HG03354 (cell line): ENCODE measurements around the gene OGFRL1.
A peak's percentile ranks its signal among the peaks of the same experiment; 100 is the strongest.
"Not testable (repeated sequence)": the region's sequence is repeated elsewhere in the genome, so short reads cannot be mapped to it uniquely, and the experiment has no call there.

Source experiments
- ATAC-seq: cut with Tn5 transposase; IDR thresholded peaks from one replicate; pipeline ENCODE4 v1.9.1; 2021; ENCODE audit warnings: mild to moderate bottlenecking; ENCODE audit not compliant: unreplicated experiment, poor library complexity, severe bottlenecking

Gene OGFRL1

DNA sequence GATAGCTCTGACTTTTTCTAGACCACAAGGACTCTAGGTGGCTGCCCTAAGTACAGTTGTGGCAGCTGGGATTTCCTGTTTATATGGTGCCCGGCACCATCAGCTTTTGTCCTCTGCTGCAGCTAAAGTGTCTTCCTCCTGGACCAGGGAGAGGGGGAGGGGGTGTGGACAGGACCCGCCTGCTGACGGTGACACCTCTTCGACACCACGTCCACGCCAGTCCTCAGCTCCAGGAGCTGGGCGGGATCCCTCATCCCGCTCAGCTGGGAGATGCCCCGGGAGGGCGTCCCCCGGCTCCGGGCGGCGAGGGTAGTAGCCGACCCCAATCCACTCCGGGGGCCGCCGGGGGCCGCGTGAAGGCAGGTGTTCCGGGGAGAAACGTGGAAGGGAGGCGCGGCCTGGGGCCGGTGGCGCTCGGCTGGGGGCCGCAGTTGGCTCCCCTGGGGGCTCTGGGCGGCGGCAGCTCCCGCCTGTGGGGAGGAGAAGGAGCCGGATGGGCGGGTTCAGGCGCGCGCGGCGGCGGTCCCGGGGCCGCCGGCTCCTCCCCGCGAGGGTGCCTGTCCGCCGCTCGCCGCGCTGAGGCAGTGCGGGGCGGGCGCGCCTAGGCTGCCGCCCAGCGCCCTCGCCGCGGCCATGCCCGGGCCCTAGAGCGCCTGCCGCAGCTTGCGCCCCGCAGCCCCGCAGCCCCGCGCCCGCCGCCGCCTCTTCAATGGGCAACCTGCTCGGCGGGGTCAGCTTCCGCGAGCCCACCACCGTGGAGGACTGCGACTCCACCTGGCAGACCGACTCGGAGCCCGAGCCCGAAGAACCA, at the start of gene OGFRL1:
TSS of gene OGFRL1 (plus strand) at position 584 of the 811 bp plus-strand sequence. CDS start at position 710, 126 bp downstream.
- ATAC-seq: peak; percentile 82

DNA sequence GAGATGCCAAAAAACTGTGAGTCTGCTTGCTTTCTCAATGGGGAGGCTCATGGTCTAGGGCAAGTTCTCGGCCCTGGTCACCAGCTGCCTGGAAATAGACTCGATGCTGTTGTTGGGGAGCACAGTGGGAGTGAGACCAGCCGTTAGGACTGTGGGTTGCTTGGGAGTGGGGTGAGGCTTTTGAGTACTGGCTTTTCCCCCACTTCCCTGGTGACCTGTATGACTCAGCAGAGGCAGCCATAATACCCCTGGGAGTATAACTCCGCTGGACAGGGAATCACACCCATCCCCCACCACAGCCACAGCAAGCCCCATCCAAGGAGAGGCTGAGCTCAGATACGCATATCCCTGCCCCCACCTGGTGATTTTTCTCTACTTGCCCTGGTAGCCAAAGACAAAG, 48.9 kb upstream of the OGFRL1 start:
- ATAC-seq: no peak

DNA sequence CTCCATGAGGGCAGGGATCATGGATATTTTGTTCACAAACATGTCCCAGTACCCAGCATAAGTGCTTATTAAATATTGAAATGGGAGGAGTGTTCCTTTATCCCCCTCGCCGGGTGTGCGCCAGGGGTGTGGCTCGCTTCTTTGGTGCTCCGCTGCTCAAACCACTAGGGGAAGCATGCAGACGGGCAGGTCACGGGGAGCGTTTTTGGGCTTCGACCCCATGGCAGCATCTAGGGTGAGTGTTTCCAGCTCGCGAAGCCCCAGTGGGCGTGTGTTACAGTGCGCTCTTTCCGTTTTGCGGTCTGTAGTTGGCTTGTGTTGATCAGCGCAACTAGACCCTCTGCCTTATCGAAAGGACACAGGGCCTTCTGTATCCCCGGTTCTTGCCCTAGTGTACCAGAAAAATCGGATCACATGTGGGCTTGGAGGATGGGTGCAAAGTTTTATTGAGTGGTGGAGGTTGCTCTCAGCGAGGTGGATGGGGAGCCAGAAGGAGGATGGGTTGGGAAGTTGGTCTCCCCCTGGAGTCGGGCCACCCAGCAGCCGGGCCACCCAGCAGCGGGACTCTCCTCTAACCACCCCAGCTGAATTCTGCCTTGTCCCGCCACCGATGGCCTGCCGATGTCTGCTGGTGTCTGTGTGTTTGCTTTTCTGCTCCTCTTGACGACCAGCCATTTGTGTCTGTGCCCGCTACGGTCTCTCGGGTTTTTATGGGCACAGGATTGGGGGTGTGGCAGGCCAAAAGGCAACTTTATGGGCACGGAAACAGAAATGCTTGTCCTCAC, 43.2 kb upstream of the OGFRL1 start:
- no peak for ATAC-seq

DNA sequence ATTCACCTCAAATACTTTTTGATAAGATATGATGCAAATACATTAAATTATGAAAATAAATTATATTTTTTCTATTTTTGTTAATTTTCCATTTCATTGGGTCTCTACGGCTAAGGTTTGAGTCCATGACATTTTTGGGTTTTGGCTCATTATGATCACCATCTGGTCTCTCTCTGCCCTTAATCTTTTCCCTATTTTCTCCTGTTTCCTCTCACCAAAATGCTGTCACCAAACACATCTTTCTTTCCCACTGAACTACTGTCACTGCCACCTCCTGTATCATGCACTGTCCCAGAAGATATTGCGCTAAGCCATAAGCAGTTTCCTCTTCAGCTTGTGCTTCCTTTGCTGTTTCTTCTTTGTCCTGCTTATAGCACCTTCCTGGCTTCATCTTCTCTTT, 42.0 kb upstream of the OGFRL1 start:
- ATAC-seq: no peak

DNA sequence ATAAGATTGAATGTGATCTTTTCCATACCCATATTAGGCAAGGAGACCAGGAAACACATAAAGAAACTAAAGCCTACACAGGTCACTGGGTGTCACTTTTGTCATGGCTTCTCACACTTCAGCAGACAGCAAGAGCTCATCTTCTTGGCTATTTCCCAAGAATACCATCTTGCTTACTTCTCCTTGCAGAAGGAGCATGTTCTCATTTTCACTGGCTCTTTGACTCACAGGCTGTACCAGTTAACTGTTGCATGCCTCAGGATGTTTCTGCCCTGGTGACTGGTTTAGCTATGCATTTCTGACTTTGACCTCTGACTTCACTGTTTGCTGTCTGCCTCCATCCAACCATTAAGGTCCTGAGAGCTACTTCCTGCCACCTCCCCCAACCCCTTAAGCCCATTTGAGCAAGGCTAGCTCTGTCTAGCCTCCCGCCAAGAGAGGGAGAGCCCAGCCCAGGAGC, 40.3 kb upstream of the OGFRL1 start:
- ATAC-seq: peak; percentile 85

DNA sequence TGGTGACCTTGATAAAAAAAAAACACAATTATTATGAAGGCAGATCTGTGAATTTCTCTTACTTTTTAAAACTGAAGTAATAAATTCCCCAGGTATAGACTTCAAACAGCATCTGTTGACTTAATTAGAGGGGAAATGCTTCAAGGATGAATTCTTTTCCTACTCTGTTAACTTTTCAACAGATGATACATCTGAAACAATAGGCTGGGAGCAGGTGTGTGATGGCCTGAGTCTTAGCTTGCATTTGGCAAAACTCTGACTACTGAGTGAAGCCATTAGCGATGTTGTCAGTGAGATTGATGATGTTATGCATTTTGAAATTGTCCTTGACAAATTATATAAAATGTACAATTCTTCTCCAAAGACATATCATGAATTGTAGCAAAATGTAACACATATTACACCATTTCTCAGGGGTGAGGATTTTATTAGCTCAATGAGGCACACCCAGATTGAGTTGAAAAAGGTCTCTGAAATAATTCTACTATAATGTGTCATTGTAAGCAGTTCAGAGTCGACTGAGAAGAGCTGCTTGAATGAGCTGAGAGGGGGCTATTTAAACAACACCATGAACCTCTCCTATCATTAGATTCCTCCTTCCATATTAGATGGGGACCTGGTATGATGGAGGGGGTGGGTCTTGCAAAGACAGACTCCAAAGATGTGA, 39.6 kb upstream of the OGFRL1 start:
- no peak for ATAC-seq

DNA sequence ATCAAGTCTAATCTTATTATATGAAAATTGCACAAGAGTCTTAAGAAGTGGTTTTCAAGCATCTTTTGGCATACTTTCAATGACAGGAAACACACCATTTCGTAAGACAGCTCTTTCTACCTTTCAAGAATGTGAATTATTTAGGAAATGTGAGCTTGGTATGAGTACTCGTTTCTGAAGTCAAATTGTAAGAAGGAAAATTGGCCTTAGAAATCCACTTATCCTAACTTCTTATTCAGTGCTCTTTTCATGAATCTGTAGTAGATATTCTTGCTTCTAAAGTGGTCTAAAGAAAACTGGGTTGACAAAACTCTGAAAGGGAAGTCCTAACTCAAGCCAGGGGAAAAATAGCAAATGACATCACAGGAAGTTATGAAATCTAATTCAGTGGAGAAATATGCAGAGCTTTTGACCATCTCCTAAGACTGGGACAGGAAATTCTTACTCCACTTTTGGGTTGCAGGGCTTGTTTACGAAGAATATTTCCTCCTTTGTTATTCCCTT, 38.5 kb upstream of the OGFRL1 start:
- ATAC-seq: no peak

DNA sequence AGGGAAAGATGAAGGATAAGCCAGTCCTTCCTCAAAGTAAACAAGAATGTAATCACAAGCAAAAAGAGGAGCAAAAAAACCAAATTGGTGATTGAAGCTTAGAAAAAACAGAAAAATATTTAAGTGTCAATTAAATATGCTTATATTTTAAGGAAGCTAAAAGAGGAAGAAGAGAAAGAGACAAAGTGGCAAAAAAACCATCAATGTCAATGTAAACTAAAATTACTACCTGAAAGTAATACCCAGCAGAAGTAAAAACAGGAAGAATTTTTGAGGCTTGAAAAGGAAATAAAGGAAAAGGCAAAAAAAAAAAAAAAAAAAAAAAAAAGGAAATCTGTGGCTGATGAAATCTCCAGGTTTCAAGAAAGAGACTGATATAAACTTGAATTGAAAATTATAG, 36.2 kb upstream of the OGFRL1 start:
- ATAC-seq: no peak

DNA sequence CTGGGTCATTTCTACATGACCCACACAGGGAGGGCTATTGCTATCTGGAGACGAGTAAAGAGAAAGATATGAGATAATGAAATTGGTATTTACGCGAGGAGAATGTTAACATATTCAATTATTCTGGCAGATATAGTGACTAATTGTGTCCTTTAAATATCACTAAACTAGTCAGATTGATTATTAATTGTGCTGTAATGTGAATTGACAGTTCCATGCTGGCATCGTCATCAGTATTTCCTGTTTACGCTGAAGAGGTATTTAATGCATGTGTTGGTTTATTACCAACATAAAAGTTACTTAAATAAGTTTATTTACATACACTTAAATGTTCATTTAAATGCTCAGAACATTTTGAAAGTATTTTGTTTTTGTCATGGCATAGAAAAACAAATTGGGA, 35.7 kb upstream of the OGFRL1 start:
- ATAC-seq: no peak

DNA sequence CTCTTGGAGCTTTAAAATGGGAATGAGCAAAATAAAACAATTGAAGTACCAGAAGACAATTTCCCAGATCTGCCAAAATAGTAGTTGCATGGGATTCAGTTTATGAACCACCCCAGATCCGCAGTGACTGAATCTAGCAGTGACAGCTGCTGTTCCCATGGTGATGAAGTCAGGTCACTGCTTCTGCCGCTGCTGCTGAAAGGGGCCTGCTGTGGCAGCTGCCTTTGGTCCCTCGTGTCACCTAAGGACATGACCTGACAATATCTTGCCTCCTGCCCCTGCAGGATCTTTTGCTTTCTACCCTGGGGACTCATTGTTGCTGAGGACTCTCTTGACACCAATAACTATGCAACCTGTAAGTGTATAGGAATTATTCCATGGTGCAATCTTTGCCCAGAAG, 34.3 kb upstream of the OGFRL1 start:
- ATAC-seq: no peak

DNA sequence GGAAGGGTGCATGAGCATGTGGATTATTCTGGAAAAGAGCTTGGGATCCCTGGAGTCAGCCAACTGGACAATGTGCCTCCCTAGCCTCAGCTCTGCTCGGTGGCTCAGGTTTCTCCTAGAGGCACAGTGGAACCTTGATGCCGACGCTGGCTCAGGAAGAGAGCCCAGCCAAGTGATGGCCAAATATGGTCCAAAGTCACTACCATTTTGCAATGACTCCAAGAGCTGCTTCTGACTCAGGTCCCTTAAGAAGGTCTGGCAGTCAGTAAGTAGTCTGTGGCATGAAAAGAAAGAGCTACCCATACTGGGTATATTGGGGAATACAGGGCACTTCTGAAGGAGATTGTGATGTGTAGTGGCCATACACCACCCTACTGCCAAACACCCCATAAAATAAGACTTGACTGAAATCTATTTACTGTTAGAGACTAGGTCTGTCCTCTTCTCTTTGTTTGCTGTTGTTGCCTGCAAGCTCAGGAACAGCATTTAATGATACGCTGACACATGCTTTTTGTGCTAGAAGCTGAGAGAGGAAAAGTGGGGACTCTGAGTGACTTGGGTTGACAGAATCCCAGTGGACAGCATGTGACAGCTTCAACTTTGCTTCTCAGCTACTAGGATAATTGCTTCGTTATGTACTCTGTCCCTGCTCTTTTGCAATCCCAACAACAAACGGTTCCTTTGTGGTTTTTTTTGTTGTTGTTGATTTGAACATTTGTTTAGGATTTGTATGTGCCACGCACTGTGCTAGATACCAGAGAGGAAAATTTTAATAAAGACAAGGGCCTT, 30.3 kb upstream of the OGFRL1 start:
- ATAC-seq: no peak

DNA sequence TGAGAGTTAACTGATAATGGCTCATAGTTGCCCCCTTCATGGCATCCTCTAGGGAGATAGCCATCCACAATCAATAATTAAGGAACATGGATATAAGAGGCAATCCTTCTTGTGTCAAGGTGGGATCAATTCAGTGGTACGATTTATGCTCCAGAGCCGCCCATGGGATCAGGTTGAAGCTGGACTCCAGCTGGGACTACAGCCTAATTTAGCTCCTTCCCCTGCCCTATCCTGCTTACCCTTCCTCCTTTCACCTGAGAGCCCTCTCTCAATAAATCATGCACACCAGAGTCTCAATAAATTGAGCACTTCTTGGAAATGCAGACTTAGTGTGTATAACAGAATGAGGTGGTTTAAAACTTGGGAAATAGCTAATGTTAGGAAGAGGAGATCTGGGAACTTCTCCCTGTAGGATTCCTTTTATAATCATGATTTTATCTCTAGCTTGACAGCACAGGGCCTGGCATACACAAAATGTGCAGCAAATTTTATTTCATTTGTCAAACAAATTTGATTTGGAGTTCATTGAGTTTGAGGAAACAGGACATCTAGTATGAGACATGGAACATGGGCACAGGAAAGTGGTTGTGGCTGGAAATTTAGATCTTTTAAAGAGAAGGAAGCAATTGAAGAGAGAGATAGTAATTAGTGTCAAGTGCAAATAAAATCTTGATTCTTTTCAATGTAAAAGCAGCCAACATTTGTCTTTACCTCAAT, 28.6 kb upstream of the OGFRL1 start:
- no peak for ATAC-seq

DNA sequence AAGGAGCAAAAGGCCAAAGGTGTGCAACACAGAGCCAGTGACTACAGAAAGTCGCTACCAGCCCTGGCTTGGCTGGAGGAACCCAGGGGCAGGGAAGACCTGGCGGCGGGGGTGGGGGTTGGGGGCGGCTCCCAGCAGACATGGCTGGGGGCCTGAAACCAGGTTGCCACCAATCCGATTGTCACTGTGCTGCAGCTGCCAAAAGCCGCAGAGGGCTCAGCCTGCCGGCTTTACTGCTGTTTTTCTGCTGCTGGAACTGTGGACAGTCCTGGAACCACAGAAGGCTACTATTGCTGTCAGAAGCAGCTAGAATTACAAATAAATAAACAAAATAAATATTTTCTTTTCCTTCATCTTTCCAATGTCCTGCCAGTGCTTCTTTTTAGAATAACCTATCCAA, 25.7 kb upstream of the OGFRL1 start:
- ATAC-seq: no peak

DNA sequence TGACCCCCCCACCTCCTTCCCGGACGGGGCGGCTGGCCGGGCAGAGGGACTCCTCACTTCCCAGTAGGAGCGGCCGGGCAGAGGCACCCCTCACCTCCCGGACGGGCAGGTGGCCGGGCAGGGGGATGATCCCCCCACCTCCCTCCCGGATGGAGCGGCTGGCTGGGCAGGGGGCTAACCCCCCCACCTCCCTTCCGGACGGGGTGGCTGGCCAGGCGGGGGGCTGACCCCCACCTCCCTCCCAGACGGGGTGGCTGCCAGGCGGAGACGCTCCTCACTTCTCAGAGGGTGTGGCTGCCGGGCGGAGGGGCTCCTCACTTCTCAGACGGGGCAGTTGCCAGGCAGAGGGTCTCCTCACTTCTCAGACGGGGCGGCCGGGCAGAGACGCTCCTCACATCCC, 22.2 kb upstream of the OGFRL1 start:
- not testable (repeated sequence) for ATAC-seq

DNA sequence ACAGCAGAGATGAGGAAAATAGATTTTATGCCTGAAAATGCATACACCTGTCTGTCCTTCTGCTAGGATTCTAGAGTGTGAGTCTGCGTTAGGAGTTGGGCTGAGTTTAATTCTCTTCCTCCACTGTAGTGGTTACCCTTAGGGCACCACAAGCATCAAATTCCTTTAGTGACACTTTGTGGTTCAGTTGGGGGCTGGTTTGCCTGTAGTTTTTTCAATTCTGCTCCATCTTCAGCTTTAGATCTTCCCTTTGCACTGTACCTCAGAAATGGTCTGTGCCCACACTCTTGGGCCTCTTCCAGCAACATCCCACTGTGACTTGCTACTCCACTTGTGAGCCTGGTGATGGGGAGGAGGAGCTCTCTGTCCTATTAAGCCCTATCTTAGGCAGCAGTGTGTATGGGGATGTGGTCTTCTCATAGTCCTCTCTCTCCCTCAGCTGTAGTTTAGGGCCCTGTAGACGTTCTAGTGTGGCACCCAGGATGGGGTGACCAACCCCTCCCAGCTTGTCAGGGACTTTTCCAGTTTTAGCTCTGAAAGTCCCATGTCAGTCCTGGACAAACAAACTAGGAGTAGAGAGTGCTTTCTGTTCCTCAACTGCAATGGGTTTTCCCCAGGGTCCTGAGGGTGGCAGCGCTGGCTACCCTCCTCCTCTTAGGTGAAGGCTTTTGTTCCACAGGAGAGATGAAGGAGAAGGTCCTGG, 19.7 kb upstream of the OGFRL1 start:
- peak; percentile 67 for ATAC-seq

DNA sequence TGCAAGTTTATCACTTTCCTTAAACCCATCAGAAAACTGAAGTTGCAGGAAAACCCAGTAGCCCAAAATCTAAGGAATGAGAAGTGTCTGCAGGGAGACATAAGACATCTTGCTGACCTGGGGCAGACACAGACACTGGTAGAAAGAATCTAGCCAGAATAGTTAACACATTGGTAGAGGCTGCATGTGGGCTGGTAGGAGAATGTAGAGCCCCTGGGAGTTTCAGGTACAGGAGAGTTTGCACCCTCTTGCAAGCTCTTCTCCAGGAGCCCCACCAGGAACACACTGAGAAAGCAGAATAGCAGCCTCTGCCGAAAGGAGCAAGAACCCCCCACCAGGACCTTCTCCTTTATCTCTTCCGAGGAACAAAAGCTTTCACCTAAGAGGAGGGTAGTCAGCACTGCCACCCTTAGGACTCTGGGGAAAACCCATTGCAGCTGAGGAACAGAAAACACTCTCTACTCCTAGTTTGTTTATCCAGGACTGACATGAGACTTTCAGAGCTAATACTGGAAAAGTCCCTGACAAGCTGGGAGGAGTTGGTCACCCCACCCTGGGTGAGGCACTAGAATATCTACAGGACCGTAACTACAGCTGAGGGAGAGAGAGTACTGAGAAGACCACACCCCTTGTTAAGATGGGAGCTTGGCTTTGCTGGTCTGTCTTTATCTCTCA, 10.5 kb upstream of the OGFRL1 start:
- ATAC-seq: peak; percentile 47

DNA sequence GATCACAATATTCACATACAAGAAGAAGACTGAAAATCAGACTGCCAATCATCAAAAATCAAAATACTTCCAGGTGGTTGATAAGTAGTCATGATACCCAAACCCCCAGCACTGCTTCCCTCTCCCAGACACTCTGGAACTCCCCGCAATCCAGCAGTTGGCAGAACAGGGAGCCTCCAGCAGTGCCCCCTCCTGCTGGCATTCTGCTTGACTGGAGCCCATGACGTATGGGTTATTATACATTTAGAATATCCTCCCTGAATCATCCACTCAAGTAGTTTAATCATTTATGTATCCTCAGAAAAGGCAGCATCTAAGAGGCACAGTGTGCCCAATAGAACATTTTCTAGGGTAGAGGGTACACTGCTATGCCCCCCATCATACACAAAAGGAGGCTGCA, 9.3 kb upstream of the OGFRL1 start:
- no peak for ATAC-seq

DNA sequence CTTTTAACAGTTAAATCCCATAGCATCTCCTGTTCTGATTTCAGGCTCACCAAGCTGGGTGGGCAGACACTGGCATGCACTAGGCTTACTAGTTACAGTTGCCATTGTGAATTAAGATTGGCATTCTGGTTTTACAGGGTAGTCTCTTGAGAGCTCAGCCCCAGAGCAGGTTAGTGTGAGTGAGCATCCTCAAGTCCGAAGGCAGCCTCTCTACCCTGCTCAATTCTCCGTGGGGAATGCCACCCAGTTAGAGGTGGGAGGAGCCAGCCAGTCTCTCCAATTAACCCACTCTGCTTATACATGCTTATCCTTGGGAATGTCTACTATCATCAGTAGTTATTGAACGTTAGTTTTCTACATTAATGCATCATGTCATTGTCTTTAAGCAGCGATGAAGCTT, 8.9 kb upstream of the OGFRL1 start:
- no peak for ATAC-seq
